Mesenchymal stem cell (in vitro differentiated cells and primary cell): ENCODE measurements around the gene AHCY.

ENCODE experiments used
- DNase-seq: peaks from one replicate; pipeline ENCODE4 v3.0.0-alpha.2; 2013
- H2AFZ ChIP-seq: one replicate; pipeline ENCODE4 v1.6.1; 2013; ENCODE audit warnings: low read depth, mild to moderate bottlenecking, control low read depth, inconsistent platforms, low read length, moderate library complexity
- H2AK5ac ChIP-seq: 2 replicates; pipeline ENCODE4 v1.6.1; 2013; ENCODE audit warnings: low read length, moderate library complexity, mild to moderate bottlenecking, inconsistent platforms; ENCODE audit not compliant: severe bottlenecking
- H2BK120ac ChIP-seq: one replicate; pipeline ENCODE4 v1.6.1; 2013; ENCODE audit warnings: low read depth, mild to moderate bottlenecking, inconsistent platforms, low read length, moderate library complexity
- H2BK12ac ChIP-seq, 2 experiments: one replicate each; pipeline ENCODE4 v1.6.1; 2013; ENCODE audit warnings: inconsistent platforms in 2 of 2, low read length in 2 of 2, mild to moderate bottlenecking in 2 of 2, moderate library complexity in 2 of 2, control low read depth in 1 of 2
- H2BK15ac ChIP-seq: one replicate; pipeline ENCODE4 v1.6.1; 2013; ENCODE audit warnings: mild to moderate bottlenecking, low read depth, inconsistent platforms; ENCODE audit not compliant: poor library complexity, severe bottlenecking
- H2BK5ac ChIP-seq: 2 replicates; pipeline ENCODE4 v1.6.1; 2013; ENCODE audit warnings: low read depth, mild to moderate bottlenecking, low read length, control low read depth, inconsistent platforms; ENCODE audit not compliant: poor library complexity, severe bottlenecking
- H3K14ac ChIP-seq, 2 experiments: one replicate each; pipeline ENCODE4 v1.6.1; 2013; ENCODE audit warnings: inconsistent platforms in 2 of 2, low read length in 2 of 2, control low read depth in 1 of 2, mild to moderate bottlenecking in 1 of 2, moderate library complexity in 1 of 2
- H3K18ac ChIP-seq, 2 experiments: one replicate each; pipeline ENCODE4 v1.6.1; 2013; ENCODE audit warnings: inconsistent platforms in 2 of 2, low read length in 2 of 2, control low read depth in 1 of 2, low read depth in 1 of 2, mild to moderate bottlenecking in 1 of 2
- H3K23ac ChIP-seq, 2 experiments: one replicate each; pipeline ENCODE4 v1.6.1; 2013; ENCODE audit warnings: inconsistent platforms in 2 of 2, low read length in 2 of 2, mild to moderate bottlenecking in 2 of 2, moderate library complexity in 2 of 2, control low read depth in 1 of 2
- H3K27ac ChIP-seq: 2 replicates; pipeline ENCODE4 v1.5.1; 2013; ENCODE audit warnings: mild to moderate bottlenecking, moderate library complexity, low read length, control low read depth, inconsistent platforms; ENCODE audit not compliant: poor library complexity, severe bottlenecking
- H3K27me3 ChIP-seq, 2 experiments: 2 replicates each; pipeline versions ENCODE4 v1.6.1 to v1.7.0; 2013; ENCODE audit warnings: low read length in 2 of 2, mild to moderate bottlenecking in 2 of 2, moderate library complexity in 2 of 2, control low read depth in 1 of 2, inconsistent platforms in 1 of 2; ENCODE audit not compliant: control insufficient read depth in 1 of 2, insufficient read depth in 1 of 2
- H3K36me3 ChIP-seq, 2 experiments: 2 replicates each; pipeline versions ENCODE4 v1.6.1 to v1.7.0; 2013; ENCODE audit warnings: low read length in 2 of 2, control low read depth in 1 of 2, inconsistent platforms in 1 of 2, low read depth in 1 of 2, mild to moderate bottlenecking in 1 of 2; ENCODE audit not compliant: insufficient read depth in 2 of 2, control insufficient read depth in 1 of 2
- H3K4ac ChIP-seq, 2 experiments: one replicate each; pipeline ENCODE4 v1.6.1; 2013; ENCODE audit warnings: inconsistent platforms in 2 of 2, low read length in 2 of 2, mild to moderate bottlenecking in 2 of 2, moderate library complexity in 2 of 2, control low read depth in 1 of 2, low read depth in 1 of 2
- H3K4me1 ChIP-seq: 2 replicates; pipeline ENCODE4 v1.6.1; 2013; ENCODE audit warnings: low read depth, low read length, control low read depth; ENCODE audit not compliant: control insufficient read depth, insufficient read depth
- H3K4me2 ChIP-seq: 2 replicates; pipeline ENCODE4 v1.6.1; 2013; ENCODE audit warnings: low read length, mild to moderate bottlenecking, inconsistent platforms; ENCODE audit not compliant: poor library complexity, severe bottlenecking
- H3K4me3 ChIP-seq, 2 experiments: 2 replicates each; pipeline versions ENCODE4 v1.5.1 to v1.7.0; 2013; ENCODE audit warnings: low read length in 2 of 2, mild to moderate bottlenecking in 2 of 2, control low read depth in 1 of 2, low read depth in 1 of 2; ENCODE audit not compliant: insufficient read depth in 1 of 2
- H3K79me1 ChIP-seq: replicated peaks from 2 replicates; pipeline ENCODE4 v1.6.1; 2013; ENCODE audit warnings: mild to moderate bottlenecking, control low read depth, low read length, inconsistent platforms; ENCODE audit not compliant: poor library complexity, severe bottlenecking
- H3K9ac ChIP-seq: 2 replicates; pipeline ENCODE4 v1.7.0; 2013; ENCODE audit warnings: mild to moderate bottlenecking, low read length, moderate library complexity
- H3K9me3 ChIP-seq: 2 replicates; pipeline ENCODE4 v1.7.0; 2013; ENCODE audit warnings: mild to moderate bottlenecking, low read length; ENCODE audit not compliant: control insufficient read depth
- H4K8ac ChIP-seq: one replicate; pipeline ENCODE4 v1.6.1; 2013; ENCODE audit warnings: inconsistent platforms, mild to moderate bottlenecking, low read length, moderate library complexity
- H4K91ac ChIP-seq: one replicate; pipeline ENCODE4 v1.6.1; 2013; ENCODE audit warnings: mild to moderate bottlenecking, low read length, inconsistent platforms
- WGBS: methylation state at CpG from one replicate; pipeline ENCODE4 v1.1.7; 2013; ENCODE audit warnings: mixed read lengths; 5-methylcytosine and 5-hydroxymethylcytosine counted together

The AHCY gene

DNA sequence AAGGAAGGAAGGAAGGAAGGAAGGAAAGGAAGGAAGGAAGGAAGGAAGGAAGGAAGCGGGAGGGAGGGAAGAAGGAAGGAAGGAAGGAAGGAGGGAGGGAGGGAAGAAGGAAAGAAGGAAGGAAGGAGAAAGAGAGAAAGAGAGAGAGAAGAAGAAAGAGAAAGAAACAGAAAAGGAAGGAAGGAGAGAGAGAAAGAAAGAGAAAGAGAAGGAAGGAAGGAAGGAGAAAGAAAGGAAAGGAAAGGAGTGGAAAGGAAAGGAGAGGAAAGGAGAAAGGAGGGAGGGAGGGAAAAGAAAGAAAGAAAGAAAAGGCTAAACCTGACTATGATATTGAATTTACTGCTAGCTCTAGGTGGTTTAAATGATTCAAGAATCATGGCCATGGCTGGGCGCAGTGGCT lies 67.3 kb downstream of the AHCY start:
- WGBS: 97% methylated on average over 2 of the region's 2 CpGs
- Histone ChIP-seq H3K27ac (no peak overlapping the region), H2AK5ac (no peak overlapping the region), H3K14ac (no peak overlapping the region), H2BK12ac (no peak overlapping the region), H2BK5ac (no peak overlapping the region), H3K36me3 (no peaks in the 10 kb centered on the region), H3K4ac (no peak overlapping the region), H4K91ac (no peak overlapping the region), H3K4me3 (no peak overlapping the region), H3K79me1 (no peaks in the 10 kb centered on the region), H2BK15ac (no peak overlapping the region), H3K4me2 (no peak overlapping the region), H3K9ac (no peak overlapping the region), H3K23ac (no peak overlapping the region), H2AFZ (no peak overlapping the region), H3K18ac (no peak overlapping the region), H2BK120ac (no peak overlapping the region), H3K9me3 (peaks cover 25% of the 10 kb centered on the region), H3K27me3 (peaks cover 15 to 27% of the 10 kb centered on the region in 2 experiments), H3K4me1 (no peaks in the 10 kb centered on the region), H4K8ac (no peak overlapping the region)
- DNase-seq: no peak

DNA sequence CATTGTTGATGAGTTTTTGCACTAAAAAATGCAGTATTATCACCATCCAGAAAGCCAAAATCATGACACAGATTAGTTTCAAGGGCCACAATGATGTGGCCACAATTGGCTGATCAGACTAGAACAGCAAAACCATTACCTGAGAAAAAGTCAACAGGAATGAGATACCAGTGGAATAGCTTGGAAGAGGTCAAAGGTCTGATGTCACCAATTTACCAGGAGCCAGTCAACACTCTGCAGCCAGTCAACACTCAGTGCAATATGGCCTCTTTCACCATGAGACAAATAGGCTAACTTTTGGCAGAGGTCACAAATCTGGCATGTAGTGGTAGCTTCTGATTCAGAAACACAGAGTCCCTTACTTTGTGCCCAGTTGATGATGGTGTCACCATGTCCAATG lies 69.5 kb downstream of the AHCY start:
- Histone ChIP-seq H3K4me1 (no peaks in the 10 kb centered on the region), H3K27ac (no peak overlapping the region), H3K4ac (no peak overlapping the region), H3K9me3 (peaks cover 22% of the 10 kb centered on the region), H2BK5ac (no peak overlapping the region), H3K23ac (no peak overlapping the region), H3K27me3 (peaks cover 0 to 14% of the 10 kb centered on the region in 2 experiments), H2BK15ac (no peak overlapping the region), H3K14ac (no peak overlapping the region), H2AFZ (no peak overlapping the region), H2AK5ac (no peak overlapping the region), H3K18ac (no peak overlapping the region), H3K79me1 (no peaks in the 10 kb centered on the region), H4K91ac (no peak overlapping the region), H3K4me3 (no peak overlapping the region), H4K8ac (no peak overlapping the region), H3K4me2 (no peak overlapping the region), H2BK12ac (no peak overlapping the region), H3K9ac (no peak overlapping the region), H2BK120ac (no peak overlapping the region), H3K36me3 (no peaks in the 10 kb centered on the region)
- DNase-seq: no peak

DNA sequence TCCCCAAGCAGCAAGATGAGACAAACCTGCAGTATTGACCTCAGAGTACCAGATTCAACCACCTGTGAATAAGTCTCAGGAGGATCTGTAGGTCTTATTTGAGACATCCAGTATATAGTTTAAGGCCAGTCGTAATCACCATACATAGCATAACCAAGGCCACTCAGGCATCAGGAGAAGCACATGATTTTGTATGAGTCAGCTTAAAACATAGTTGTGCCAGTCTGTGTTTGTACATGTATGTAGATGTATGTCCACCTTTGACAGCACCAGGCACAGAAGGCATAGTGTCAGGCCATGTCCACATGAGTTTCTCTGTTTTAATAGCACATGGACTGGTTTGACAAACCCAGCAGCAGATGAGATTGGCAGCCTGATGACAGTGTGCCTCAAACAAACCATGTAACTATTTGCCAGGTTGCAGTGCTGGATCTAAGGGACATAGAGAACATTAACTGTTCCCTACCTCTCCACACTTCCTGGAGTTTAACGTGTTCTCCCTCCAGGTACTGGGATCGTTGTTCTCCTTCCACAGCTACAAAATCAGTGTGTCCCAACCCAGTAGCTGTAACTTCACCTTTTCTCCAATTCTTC lies 70.6 kb downstream of the AHCY start:
- 90% methylated on average over 3 of the region's 3 CpGs for WGBS
- no peaks in the 10 kb centered on the region for H3K79me1 ChIP-seq
- H4K91ac ChIP-seq: no peak overlapping the region
- peaks cover 0 to 11% of the 10 kb centered on the region in 2 experiments for H3K27me3 ChIP-seq
- H3K4me2 ChIP-seq: no peak overlapping the region
- H2AK5ac ChIP-seq: no peak overlapping the region
- H3K36me3 ChIP-seq: no peaks in the 10 kb centered on the region
- no peak overlapping the region for H3K4me3 ChIP-seq
- H2BK120ac ChIP-seq: no peak overlapping the region
- H2BK12ac ChIP-seq: no peak overlapping the region
- no peak overlapping the region for H3K14ac ChIP-seq
- H2BK5ac ChIP-seq: no peak overlapping the region
- H3K4me1 ChIP-seq: no peaks in the 10 kb centered on the region
- no peak overlapping the region for H3K4ac ChIP-seq
- H3K27ac ChIP-seq: no peak overlapping the region
- peaks cover 11% of the 10 kb centered on the region for H3K9me3 ChIP-seq
- no peak for DNase-seq
- H2BK15ac ChIP-seq: no peak overlapping the region
- H3K9ac ChIP-seq: no peak overlapping the region
- no peak overlapping the region for H3K18ac ChIP-seq
- H2AFZ ChIP-seq: no peak overlapping the region
- no peak overlapping the region for H3K23ac ChIP-seq
- no peak overlapping the region for H4K8ac ChIP-seq

DNA sequence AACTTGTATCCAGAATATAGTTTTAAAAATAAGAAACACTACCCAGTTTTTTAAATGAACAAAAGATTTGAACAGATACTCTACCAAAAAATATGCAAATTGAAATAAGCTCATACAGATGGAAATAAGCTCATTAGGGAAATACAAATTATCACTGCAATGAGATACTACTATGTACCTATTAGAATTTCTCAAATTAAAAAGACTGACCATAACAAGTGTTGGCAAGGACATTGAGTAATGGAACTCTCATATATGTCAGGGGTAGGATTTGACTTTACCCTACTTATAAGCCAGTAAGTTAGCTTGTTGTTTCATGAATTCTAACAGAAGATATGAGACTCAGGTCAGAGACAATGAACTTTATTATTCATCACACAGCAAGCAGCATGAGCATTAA lies 71.5 kb downstream of the AHCY start:
- no peak overlapping the region for H2BK120ac ChIP-seq
- DNase-seq: no peak
- H2BK15ac ChIP-seq: no peak overlapping the region
- peaks cover 2% of the 10 kb centered on the region for H3K9me3 ChIP-seq
- H3K27ac ChIP-seq: no peak overlapping the region
- H3K4me3 ChIP-seq: no peak overlapping the region
- H3K14ac ChIP-seq: no peak overlapping the region
- no peak overlapping the region for H3K18ac ChIP-seq
- H3K4me2 ChIP-seq: no peak overlapping the region
- no peaks in the 10 kb centered on the region for H3K36me3 ChIP-seq
- H2BK12ac ChIP-seq: no peak overlapping the region
- H3K23ac ChIP-seq: no peak overlapping the region
- H2BK5ac ChIP-seq: peak overlapping the region; percentile 31
- no peaks in the 10 kb centered on the region for H3K79me1 ChIP-seq
- H3K4me1 ChIP-seq: no peaks in the 10 kb centered on the region
- peaks cover 0 to 9% of the 10 kb centered on the region in 2 experiments for H3K27me3 ChIP-seq
- no peak overlapping the region for H2AK5ac ChIP-seq
- H2AFZ ChIP-seq: no peak overlapping the region
- no peak overlapping the region for H4K8ac ChIP-seq
- no peak overlapping the region for H3K4ac ChIP-seq
- no peak overlapping the region for H4K91ac ChIP-seq
- no peak overlapping the region for H3K9ac ChIP-seq
